Lower leg skin (tissue), 3 donors: ENCODE results near the gene CLECL1.

Experiments used
- POLR2A ChIP-seq, 2 donors: fragments of 450-650 bp; IDR thresholded peaks; one replicate each; pipeline ENCODE4 v1.6.1; 2016 to 2017; ENCODE audit warnings: antibody characterized with exemption in 2 of 2, mild to moderate bottlenecking in 1 of 2, moderate library complexity in 1 of 2
- TF ChIP-seq, protein P1 (sequence below), 3 donors: fragments of 450-650 bp; IDR thresholded peaks; one replicate each; pipeline ENCODE4 v1.5.1; 2016; ENCODE audit warnings: antibody characterized with exemption in 3 of 3, mild to moderate bottlenecking in 3 of 3, moderate library complexity in 2 of 3

DNA sequence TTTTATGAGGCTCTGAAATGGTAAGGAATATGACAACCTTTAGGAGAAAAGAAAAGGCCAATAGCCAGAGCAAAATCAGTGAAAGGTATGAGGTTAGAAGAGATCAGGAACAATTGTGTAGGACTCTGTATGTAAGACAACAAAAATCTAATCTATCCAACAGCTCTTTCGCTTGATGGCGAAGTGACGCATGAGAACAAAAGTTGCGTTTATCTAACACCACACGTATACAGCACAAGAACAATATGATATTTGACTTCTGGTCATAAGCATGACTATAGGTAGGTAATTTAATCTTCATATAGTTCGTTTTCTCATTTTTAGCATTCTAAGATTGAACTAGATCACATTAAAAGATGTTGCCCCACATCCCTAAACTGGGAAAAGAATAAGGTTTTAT, 1.5 kb downstream of the CLECL1 start:
- TF ChIP-seq, protein P1, sequence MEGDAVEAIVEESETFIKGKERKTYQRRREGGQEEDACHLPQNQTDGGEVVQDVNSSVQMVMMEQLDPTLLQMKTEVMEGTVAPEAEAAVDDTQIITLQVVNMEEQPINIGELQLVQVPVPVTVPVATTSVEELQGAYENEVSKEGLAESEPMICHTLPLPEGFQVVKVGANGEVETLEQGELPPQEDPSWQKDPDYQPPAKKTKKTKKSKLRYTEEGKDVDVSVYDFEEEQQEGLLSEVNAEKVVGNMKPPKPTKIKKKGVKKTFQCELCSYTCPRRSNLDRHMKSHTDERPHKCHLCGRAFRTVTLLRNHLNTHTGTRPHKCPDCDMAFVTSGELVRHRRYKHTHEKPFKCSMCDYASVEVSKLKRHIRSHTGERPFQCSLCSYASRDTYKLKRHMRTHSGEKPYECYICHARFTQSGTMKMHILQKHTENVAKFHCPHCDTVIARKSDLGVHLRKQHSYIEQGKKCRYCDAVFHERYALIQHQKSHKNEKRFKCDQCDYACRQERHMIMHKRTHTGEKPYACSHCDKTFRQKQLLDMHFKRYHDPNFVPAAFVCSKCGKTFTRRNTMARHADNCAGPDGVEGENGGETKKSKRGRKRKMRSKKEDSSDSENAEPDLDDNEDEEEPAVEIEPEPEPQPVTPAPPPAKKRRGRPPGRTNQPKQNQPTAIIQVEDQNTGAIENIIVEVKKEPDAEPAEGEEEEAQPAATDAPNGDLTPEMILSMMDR (IDR thresholded peaks at IDR 0.05) = no peak
- no peak for TF ChIP-seq POLR2A (IDR thresholded peaks at IDR 0.05)
